ENCODE data around the gene MAMLD1.

The MAMLD1 gene

GRCh38 chrX:150472306-150472705 lies 109.2 kb downstream of the MAMLD1 start:
- Histone ChIP-seq H3K9ac (ENCODE audit: low read length) (no peak overlapping the region), H3K9me3 (ENCODE audit: low read length) (no peaks in the 10 kb centered on the region), H3K27ac (ENCODE audit: low read depth, low read length, poor library complexity, severe bottlenecking) (no peak overlapping the region), H3K4me1 (ENCODE audit: insufficient read depth, low read length, severe bottlenecking) (no peaks in the 10 kb centered on the region), H2AFZ (ENCODE audit: low read length) (no peak overlapping the region), H3K36me3 (ENCODE audit: insufficient read depth, low read length) (no peaks in the 10 kb centered on the region), H3K9me2 (ENCODE audit: low read depth, low read length) (no peaks in the 10 kb centered on the region), H3K4me2 (ENCODE audit: low read length) (no peak overlapping the region), H4K20me1 (ENCODE audit: insufficient read depth, low read length) (no peaks in the 10 kb centered on the region), H3K79me2 (ENCODE audit: insufficient read depth, low read length) (no peaks in the 10 kb centered on the region), H3K4me3 (ENCODE audit: low read depth, low read length, poor library complexity, severe bottlenecking) (no peak overlapping the region), H3K27me3 (ENCODE audit: insufficient read depth, low read length) (no peaks in the 10 kb centered on the region), H3F3A (ENCODE audit: insufficient read depth, low read length) (no peaks in the 10 kb centered on the region)
- TF ChIP-seq CTCF (IDR thresholded peaks at IDR 0.05; ENCODE audit: low read length) = no peak
- TF ChIP-seq EZH2 (IDR thresholded peaks at IDR 0.05; ENCODE audit: borderline replicate concordance, low read length) = no peak

GRCh38 chrX:150473371-150473770 lies 110.3 kb downstream of the MAMLD1 start:
- TF ChIP-seq EZH2 (IDR thresholded peaks at IDR 0.05; ENCODE audit: borderline replicate concordance, low read length) = no peak
- TF ChIP-seq CTCF (IDR thresholded peaks at IDR 0.05; ENCODE audit: low read length) = no peak
- Histone ChIP-seq H3K79me2 (ENCODE audit: insufficient read depth, low read length) (no peaks in the 10 kb centered on the region), H3K4me2 (ENCODE audit: low read length) (no peak overlapping the region)

GRCh38 chrX:150475461-150475860 lies 112.3 kb downstream of the MAMLD1 start:
- TF ChIP-seq EZH2 (IDR thresholded peaks at IDR 0.05; ENCODE audit: borderline replicate concordance, low read length) = no peak
- TF ChIP-seq CTCF (IDR thresholded peaks at IDR 0.05; ENCODE audit: low read length) = no peak

More at GRCh38 chrX:150473371-150473770, 110.3 kb downstream of the MAMLD1 start:
- Histone ChIP-seq H3K9ac (ENCODE audit: low read length) (no peak overlapping the region), H3K27me3 (ENCODE audit: insufficient read depth, low read length) (no peaks in the 10 kb centered on the region), H3K4me1 (ENCODE audit: insufficient read depth, low read length, severe bottlenecking) (no peaks in the 10 kb centered on the region), H3K4me3 (ENCODE audit: low read depth, low read length, poor library complexity, severe bottlenecking) (no peak overlapping the region), H3K36me3 (ENCODE audit: insufficient read depth, low read length) (no peaks in the 10 kb centered on the region), H3K9me2 (ENCODE audit: low read depth, low read length) (no peaks in the 10 kb centered on the region), H4K20me1 (ENCODE audit: insufficient read depth, low read length) (no peaks in the 10 kb centered on the region), H3K9me3 (ENCODE audit: low read length) (no peaks in the 10 kb centered on the region), H3K27ac (ENCODE audit: low read depth, low read length, poor library complexity, severe bottlenecking) (no peak overlapping the region), H3F3A (ENCODE audit: insufficient read depth, low read length) (no peaks in the 10 kb centered on the region), H2AFZ (ENCODE audit: low read length) (no peak overlapping the region)

More at GRCh38 chrX:150475461-150475860, 112.3 kb downstream of the MAMLD1 start:
- Histone ChIP-seq H3F3A (ENCODE audit: insufficient read depth, low read length) (no peaks in the 10 kb centered on the region), H3K36me3 (ENCODE audit: insufficient read depth, low read length) (no peaks in the 10 kb centered on the region), H3K4me3 (ENCODE audit: low read depth, low read length, poor library complexity, severe bottlenecking) (no peak overlapping the region), H4K20me1 (ENCODE audit: insufficient read depth, low read length) (no peaks in the 10 kb centered on the region), H3K79me2 (ENCODE audit: insufficient read depth, low read length) (no peaks in the 10 kb centered on the region), H3K9ac (ENCODE audit: low read length) (no peak overlapping the region), H3K27ac (ENCODE audit: low read depth, low read length, poor library complexity, severe bottlenecking) (no peak overlapping the region), H3K9me2 (ENCODE audit: low read depth, low read length) (no peaks in the 10 kb centered on the region), H3K27me3 (ENCODE audit: insufficient read depth, low read length) (no peaks in the 10 kb centered on the region), H3K9me3 (ENCODE audit: low read length) (no peaks in the 10 kb centered on the region), H3K4me1 (ENCODE audit: insufficient read depth, low read length, severe bottlenecking) (no peaks in the 10 kb centered on the region), H3K4me2 (ENCODE audit: low read length) (no peak overlapping the region), H2AFZ (ENCODE audit: low read length) (no peak overlapping the region)

Measured in OCI-LY1 (cell line).